ENCODE data around the gene GMPPA.
A peak's percentile ranks its signal among the peaks of the same experiment; 100 is the strongest.

GMPPA gene

GRCh38 chr2:219540784-219541504 lies 42.3 kb downstream of the GMPPA start:
- DNase-seq, result no peak

GRCh38 chr2:219541611-219542180 lies 43.0 kb downstream of the GMPPA start:
- DNase-seq, result peak; percentile 35 to 75

GRCh38 chr2:219542931-219543595 lies 44.4 kb downstream of the GMPPA start:
- no peak for DNase-seq

- peak; percentile 85 to 87 for DNase-seq
Observed at GRCh38 chr2:219543596-219544358, 45.1 kb downstream of the GMPPA start, which contains the start of the genes CHPF and TMEM198. TSS of gene CHPF (minus strand) at chr2:219543809. CDS start at chr2:219543538, 271 bp downstream. TSS of gene TMEM198 (plus strand) at chr2:219544028. CDS start at chr2:219544728, 700 bp downstream.

- no peak for DNase-seq
Observed at GRCh38 chr2:219544567-219544966, 45.9 kb downstream of the GMPPA start.

- DNase-seq, result no peak
Observed at GRCh38 chr2:219545295-219545942, 46.7 kb downstream of the GMPPA start.

GRCh38 chr2:219545943-219546352 lies 47.3 kb downstream of the GMPPA start:
- DNase-seq, result no peak

GRCh38 chr2:219547621-219548020 lies 48.9 kb downstream of the GMPPA start:
- no peak for DNase-seq

- DNase-seq, result no peak
Observed at GRCh38 chr2:219548990-219549389, 50.3 kb downstream of the GMPPA start.

- no peak for DNase-seq
Observed at GRCh38 chr2:219549619-219550018, 50.9 kb downstream of the GMPPA start.

- no peak for DNase-seq
Observed at GRCh38 chr2:219551441-219552381, 53.0 kb downstream of the GMPPA start.

GRCh38 chr2:219552382-219553167 lies 53.9 kb downstream of the GMPPA start:
- peak; percentile 63 to 84 for DNase-seq

- no peak for DNase-seq
Observed at GRCh38 chr2:219553168-219553417, 54.4 kb downstream of the GMPPA start.

- DNase-seq, result no peak
Observed at GRCh38 chr2:219553463-219553963, 54.8 kb downstream of the GMPPA start.

GRCh38 chr2:219554350-219554749 lies 55.7 kb downstream of the GMPPA start:
- no peak for DNase-seq

- no peak for DNase-seq
Observed at GRCh38 chr2:219555956-219556355, 57.3 kb downstream of the GMPPA start.

- no peak for DNase-seq
Observed at GRCh38 chr2:219556413-219556812, 57.7 kb downstream of the GMPPA start.
